ENCODE measurements around the gene ZXDC.

GRCh38 chr3:126501054-126501453, 25.4 kb upstream of the ZXDC start:
- TF ChIP-seq CTCF (conservative IDR thresholded peaks at IDR 0.05; ENCODE audit: low read depth, low read length) (no peak), EZH2 (IDR thresholded peaks at IDR 0.05; ENCODE audit: borderline replicate concordance, low read depth, low read length, poor library complexity, severe bottlenecking) (no peak)
